ENCODE results near the gene RBM33. TPM values are rescaled to one million over a fixed set of nuclear protein-coding genes. Genes with fewer than 3 reads are reported as not detected.

RBM33 gene
- total and polyA plus RNA-seq, 2 of the 8 experiments (the other 6 are each of a cell fraction or from before 2014, with no cell fraction given) = 16.5 to 64.6 TPM

DNA sequence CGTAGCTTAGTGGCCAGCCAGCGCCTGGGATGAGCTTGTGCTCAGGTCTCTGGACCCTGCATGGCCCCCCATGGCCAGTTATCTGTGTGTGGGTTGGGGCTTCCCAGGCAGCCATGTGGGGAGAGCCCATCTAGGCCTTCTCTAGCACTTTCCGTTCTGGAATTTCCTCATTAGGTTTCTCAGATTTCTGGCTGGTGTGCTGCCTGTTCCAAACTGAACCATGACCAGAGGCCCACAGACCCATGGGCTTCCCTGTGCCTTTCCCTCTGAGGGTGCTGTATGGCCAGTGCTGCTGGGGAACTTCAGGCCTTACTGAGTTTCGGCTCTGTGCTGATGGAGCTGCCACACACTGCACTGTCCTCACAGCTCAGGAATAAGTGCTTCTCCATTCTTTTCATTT, 117.6 kb downstream of the RBM33 start (continued):
- TF ChIP-seq, protein P1, sequence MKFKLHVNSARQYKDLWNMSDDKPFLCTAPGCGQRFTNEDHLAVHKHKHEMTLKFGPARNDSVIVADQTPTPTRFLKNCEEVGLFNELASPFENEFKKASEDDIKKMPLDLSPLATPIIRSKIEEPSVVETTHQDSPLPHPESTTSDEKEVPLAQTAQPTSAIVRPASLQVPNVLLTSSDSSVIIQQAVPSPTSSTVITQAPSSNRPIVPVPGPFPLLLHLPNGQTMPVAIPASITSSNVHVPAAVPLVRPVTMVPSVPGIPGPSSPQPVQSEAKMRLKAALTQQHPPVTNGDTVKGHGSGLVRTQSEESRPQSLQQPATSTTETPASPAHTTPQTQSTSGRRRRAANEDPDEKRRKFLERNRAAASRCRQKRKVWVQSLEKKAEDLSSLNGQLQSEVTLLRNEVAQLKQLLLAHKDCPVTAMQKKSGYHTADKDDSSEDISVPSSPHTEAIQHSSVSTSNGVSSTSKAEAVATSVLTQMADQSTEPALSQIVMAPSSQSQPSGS (IDR thresholded peaks at IDR 0.05; ENCODE audit: low read length) = no peak
- TF ChIP-seq SIN3A (conservative IDR thresholded peaks at IDR 0.05 in 1 of 2, IDR thresholded peaks at IDR 0.05 in 1 of 2; ENCODE audit: low read depth in 1 of 2, low read length in 2 of 2) (no peak), ZNF274 (IDR thresholded peaks at IDR 0.05; ENCODE audit: borderline replicate concordance, extremely low read depth, low read length) (no peak), GTF2F1 (IDR thresholded peaks at IDR 0.05; ENCODE audit: borderline replicate concordance, low read depth, low read length) (no peak), KDM4A (IDR thresholded peaks at IDR 0.05; ENCODE audit: low read depth, low read length, severe bottlenecking) (no peak), FOSL1 (IDR thresholded peaks at IDR 0.05; ENCODE audit: insufficient read depth, low read depth, low read length) (no peak), RBBP5 (IDR thresholded peaks at IDR 0.05; ENCODE audit: borderline replicate concordance, low read depth, low read length) (no peak), RXRA (IDR thresholded peaks at IDR 0.05; ENCODE audit: insufficient read depth, low read depth, low read length) (no peak), YY1 (IDR thresholded peaks at IDR 0.05; ENCODE audit: low read depth, low read length) (no peak), SP1 (IDR thresholded peaks at IDR 0.05; ENCODE audit: low read depth, low read length) (no peak)
